Smooth muscle cell (in vitro differentiated cells): Measurements from ENCODE around the gene HS3ST1. TPM values are rescaled to one million over a fixed set of nuclear protein-coding genes. Genes with fewer than 3 reads are reported as not detected.
A peak's percentile ranks its signal among the peaks of the same experiment; 100 is the strongest.

Experiments
- DNase-seq: peaks from one replicate; lab custom pipeline; 2025; ENCODE audit not compliant: unreplicated experiment; lab: John Stamatoyannopoulos, UW
- H2AFZ ChIP-seq: fragments of 200-600 bp; sonication (generic); 2 replicates; pipeline ENCODE4 v1.6.0; 2016; ENCODE audit warnings: antibody characterized with exemption, low read depth, mild to moderate bottlenecking
- H3F3A ChIP-seq: fragments of 200-600 bp; sonication (generic); 2 replicates; pipeline ENCODE4 v1.6.0; 2017; ENCODE audit warnings: antibody characterized with exemption, low read depth
- H3K27ac ChIP-seq: fragments of 200-600 bp; sonication (generic); 2 replicates; pipeline ENCODE4 v1.5.1; 2016; ENCODE audit warnings: low read depth, mild to moderate bottlenecking
- H3K27me3 ChIP-seq: fragments of 200-600 bp; sonication (generic); 2 replicates; pipeline ENCODE4 v1.6.1; 2016; ENCODE audit warnings: low read depth, mild to moderate bottlenecking
- H3K36me3 ChIP-seq: fragments of 200-600 bp; sonication (generic); 2 replicates; pipeline ENCODE4 v1.5.1; 2016; ENCODE audit warnings: low read depth
- H3K4me1 ChIP-seq: fragments of 200-600 bp; sonication (generic); 2 replicates; pipeline ENCODE4 v1.5.1; 2016; ENCODE audit warnings: low read depth
- H3K4me2 ChIP-seq: fragments of 200-600 bp; sonication (generic); 2 replicates; pipeline ENCODE4 v1.6.0; 2016; ENCODE audit warnings: mild to moderate bottlenecking
- H3K4me3 ChIP-seq: fragments of 200-600 bp; sonication (generic); 2 replicates; pipeline ENCODE4 v1.5.1; 2016; ENCODE audit warnings: mild to moderate bottlenecking
- H3K79me2 ChIP-seq: fragments of 200-600 bp; sonication (generic); 2 replicates; pipeline ENCODE4 v1.6.0; 2016; ENCODE audit warnings: low read depth, mild to moderate bottlenecking
- H3K9ac ChIP-seq: fragments of 200-600 bp; sonication (generic); 2 replicates; pipeline ENCODE4 v1.6.0; 2016; ENCODE audit warnings: low read depth
- H3K9me3 ChIP-seq: fragments of 200-600 bp; sonication (generic); replicated peaks from 2 replicates; pipeline ENCODE4 v1.5.1; 2016; ENCODE audit warnings: low read depth
- H4K20me1 ChIP-seq: fragments of 200-600 bp; sonication (generic); 2 replicates; pipeline ENCODE4 v1.6.0; 2016; ENCODE audit warnings: low read depth
- WGBS: methylation state at CpG from one replicate; pipeline ENCODE4 v1.1.7; 2016; ENCODE audit warnings: low lambda C conversion rate; 5-methylcytosine and 5-hydroxymethylcytosine counted together
- polyA plus RNA-seq: library from polyadenylated mRNA; unstranded; fragments of >200 nt; fragmentation: Nextera tagmentation; extraction: Ambion mirVana; gene quantifications from 2 replicates; pipeline ENCODE4 v1.2.1, GENCODE V29; 2016
- total RNA-seq: library from RNA; depleted of rRNA; stranded (reverse); fragments of >200 nt; gene quantifications from 2 replicates; pipeline ENCODE4 v1.2.3, GENCODE V29; 2014
- TF ChIP-seq, protein P1 (sequence below): fragments of 200-600 bp; sonication (generic); IDR thresholded peaks from 2 replicates; pipeline ENCODE4 v1.5.1; 2017; ENCODE audit warnings: borderline replicate concordance, mild to moderate bottlenecking, antibody characterized with exemption; ENCODE audit not compliant: insufficient read depth, poor library complexity, severe bottlenecking

Gene HS3ST1
- total and polyA plus RNA-seq, 2 experiments from 2014 or later = 0.22 to 3.1 TPM

DNA sequence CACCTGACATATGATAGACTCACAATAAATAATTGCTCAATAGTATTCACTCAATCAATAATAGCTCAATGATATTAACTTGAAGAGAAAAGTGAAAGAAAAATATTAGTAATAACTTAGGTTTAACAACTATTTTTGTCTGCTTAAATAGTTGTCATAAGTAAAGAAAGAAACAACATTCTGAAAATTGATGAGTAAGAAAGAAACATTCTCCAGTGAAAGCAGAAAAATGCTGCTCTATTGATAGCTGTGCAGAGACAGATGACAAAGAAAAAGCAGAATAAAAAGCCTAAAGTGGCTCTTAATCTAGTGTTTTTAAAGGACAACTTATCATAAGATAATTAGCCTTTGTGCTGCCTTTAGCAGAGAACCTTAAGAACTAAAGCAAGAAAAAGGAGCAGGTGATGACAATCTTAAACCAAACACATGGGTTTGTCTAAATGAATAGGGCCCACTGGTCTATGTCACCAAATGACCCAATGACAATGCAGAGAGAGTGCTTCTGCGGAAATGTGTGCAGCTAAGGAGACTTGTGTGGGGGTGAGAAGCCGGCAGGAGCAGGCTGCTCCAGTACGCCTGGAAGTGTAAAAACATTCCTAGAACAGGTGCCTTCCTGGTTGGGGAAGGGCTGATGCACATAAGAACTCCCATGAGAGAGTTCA lies 13.2 kb downstream of the HS3ST1 start:
- H3K36me3 ChIP-seq = no peaks in the 10 kb centered on the region
- peaks cover 1% of the 10 kb centered on the region for H3F3A ChIP-seq
- 86% methylated on average over 3 of the region's 3 CpGs for WGBS
- H2AFZ ChIP-seq = no peak overlapping the region
- H3K79me2 ChIP-seq = no peaks in the 10 kb centered on the region
- no peaks in the 10 kb centered on the region for H3K9me3 ChIP-seq
- H3K4me1 ChIP-seq = peaks cover 5% of the 10 kb centered on the region
- H3K4me3 ChIP-seq = no peak overlapping the region
- no peak overlapping the region for H3K27ac ChIP-seq
- no peak overlapping the region for H3K4me2 ChIP-seq
- H3K9ac ChIP-seq = no peak overlapping the region
- no peak for DNase-seq
- H4K20me1 ChIP-seq = no peaks in the 10 kb centered on the region
- no peaks in the 10 kb centered on the region for H3K27me3 ChIP-seq
- TF ChIP-seq, protein P1, sequence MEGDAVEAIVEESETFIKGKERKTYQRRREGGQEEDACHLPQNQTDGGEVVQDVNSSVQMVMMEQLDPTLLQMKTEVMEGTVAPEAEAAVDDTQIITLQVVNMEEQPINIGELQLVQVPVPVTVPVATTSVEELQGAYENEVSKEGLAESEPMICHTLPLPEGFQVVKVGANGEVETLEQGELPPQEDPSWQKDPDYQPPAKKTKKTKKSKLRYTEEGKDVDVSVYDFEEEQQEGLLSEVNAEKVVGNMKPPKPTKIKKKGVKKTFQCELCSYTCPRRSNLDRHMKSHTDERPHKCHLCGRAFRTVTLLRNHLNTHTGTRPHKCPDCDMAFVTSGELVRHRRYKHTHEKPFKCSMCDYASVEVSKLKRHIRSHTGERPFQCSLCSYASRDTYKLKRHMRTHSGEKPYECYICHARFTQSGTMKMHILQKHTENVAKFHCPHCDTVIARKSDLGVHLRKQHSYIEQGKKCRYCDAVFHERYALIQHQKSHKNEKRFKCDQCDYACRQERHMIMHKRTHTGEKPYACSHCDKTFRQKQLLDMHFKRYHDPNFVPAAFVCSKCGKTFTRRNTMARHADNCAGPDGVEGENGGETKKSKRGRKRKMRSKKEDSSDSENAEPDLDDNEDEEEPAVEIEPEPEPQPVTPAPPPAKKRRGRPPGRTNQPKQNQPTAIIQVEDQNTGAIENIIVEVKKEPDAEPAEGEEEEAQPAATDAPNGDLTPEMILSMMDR = no peak

DNA sequence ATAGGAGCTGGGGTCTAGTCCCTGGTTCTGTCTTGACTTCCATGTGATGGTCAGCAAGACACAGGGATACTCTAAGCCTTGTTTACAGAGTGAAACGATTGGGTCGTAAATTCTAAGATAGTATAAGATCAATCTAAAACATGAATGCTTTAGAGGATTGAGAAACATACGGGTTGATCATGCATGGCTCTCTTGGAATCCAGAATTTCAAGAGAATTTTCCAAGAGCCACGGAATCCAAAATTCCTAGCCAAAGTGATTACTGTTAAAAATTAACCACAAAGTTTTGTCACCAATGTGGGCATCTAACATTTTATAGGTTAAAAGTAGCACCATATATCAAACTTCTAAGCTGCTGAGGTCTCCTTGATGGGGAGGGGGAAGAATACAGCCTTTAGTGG lies 16.5 kb downstream of the HS3ST1 start:
- H4K20me1 ChIP-seq = no peaks in the 10 kb centered on the region
- H2AFZ ChIP-seq = no peak overlapping the region
- WGBS = 71% methylated on average over 4 of the region's 4 CpGs
- H3F3A ChIP-seq = peaks cover 5% of the 10 kb centered on the region
- no peak overlapping the region for H3K4me3 ChIP-seq
- H3K79me2 ChIP-seq = no peaks in the 10 kb centered on the region
- H3K4me2 ChIP-seq = no peak overlapping the region
- H3K36me3 ChIP-seq = no peaks in the 10 kb centered on the region
- H3K27me3 ChIP-seq = no peaks in the 10 kb centered on the region
- peaks cover 5% of the 10 kb centered on the region for H3K4me1 ChIP-seq
- TF ChIP-seq, protein P1 = no peak
- no peak for DNase-seq
- H3K9me3 ChIP-seq = no peaks in the 10 kb centered on the region
- H3K27ac ChIP-seq = no peak overlapping the region
- H3K9ac ChIP-seq = no peak overlapping the region

DNA sequence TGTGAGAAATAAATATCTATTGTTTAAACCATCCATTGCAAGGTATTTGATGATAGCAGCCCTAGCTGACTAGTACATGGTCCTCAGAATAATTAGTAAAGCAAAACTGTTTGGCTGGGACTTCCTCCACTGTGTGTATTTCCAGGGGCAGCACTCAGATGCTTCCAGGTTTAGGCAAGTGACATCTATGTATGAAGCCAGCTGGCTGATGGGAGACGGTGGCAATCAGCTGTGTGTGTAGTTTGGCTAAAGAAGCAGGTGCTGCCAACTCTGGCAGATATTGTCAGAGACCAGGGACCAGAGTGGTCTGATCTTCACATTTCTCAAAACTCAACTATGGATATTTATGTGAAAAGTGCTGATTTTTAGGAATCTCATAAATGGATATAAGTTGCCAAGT lies 19.1 kb downstream of the HS3ST1 start:
- H3K4me3 ChIP-seq = no peak overlapping the region
- DNase-seq = no peak
- H3K4me1 ChIP-seq = no peaks in the 10 kb centered on the region
- H3K4me2 ChIP-seq = no peak overlapping the region
- whole genome bisulfite sequencing = 100% methylated on average over 1 of the region's 1 CpG
- TF ChIP-seq, protein P1 = no peak
- H3K9ac ChIP-seq = no peak overlapping the region
- H3F3A ChIP-seq = peaks cover 5% of the 10 kb centered on the region
- H3K9me3 ChIP-seq = no peaks in the 10 kb centered on the region
- H2AFZ ChIP-seq = no peak overlapping the region
- H3K36me3 ChIP-seq = no peaks in the 10 kb centered on the region
- H3K79me2 ChIP-seq = no peaks in the 10 kb centered on the region
- H3K27ac ChIP-seq = no peak overlapping the region
- no peaks in the 10 kb centered on the region for H3K27me3 ChIP-seq
- H4K20me1 ChIP-seq = no peaks in the 10 kb centered on the region

DNA sequence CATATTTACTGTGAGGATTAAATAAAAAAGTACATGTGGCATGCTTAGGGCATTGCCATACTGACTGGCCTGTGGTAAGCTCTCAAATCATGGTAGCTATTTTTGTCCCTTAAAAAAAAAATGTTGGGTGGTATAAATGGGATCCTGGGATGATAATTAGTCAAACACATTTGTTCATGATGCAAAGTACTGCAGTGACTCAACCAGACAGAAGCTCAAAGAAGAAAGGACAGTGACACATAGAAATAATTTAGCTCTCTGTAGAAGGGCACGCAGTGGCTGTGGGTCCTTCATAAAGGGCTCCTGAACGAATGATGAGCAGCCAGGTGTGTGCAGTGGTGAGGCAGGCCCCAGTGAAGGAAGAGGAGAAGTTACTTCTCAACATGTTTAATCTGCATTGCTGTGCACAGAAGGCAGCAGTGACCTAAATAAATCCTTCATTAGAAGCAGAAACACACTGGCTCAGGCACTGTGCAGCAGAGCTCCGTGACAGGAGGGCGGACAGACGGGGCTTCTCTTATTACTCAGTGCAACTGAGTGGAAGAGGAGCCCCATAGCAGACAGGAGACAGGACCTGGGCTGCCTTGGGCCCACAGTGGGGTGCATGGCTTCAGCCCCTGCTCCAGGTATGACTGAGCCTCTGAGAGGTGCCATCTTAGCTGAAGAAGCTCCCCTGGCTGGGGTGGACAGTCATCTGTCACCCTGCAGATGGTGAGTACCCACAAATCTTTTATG lies 20.3 kb downstream of the HS3ST1 start:
- Histone ChIP-seq H3K27me3 (no peaks in the 10 kb centered on the region), H3K27ac (peak overlapping the region; percentile 64), H3K4me1 (no peaks in the 10 kb centered on the region), H3K4me3 (no peak overlapping the region), H3K36me3 (no peaks in the 10 kb centered on the region), H3K4me2 (peak overlapping the region; percentile 34), H2AFZ (no peak overlapping the region), H3F3A (peaks cover 5% of the 10 kb centered on the region), H4K20me1 (no peaks in the 10 kb centered on the region), H3K9ac (no peak overlapping the region), H3K9me3 (no peaks in the 10 kb centered on the region), H3K79me2 (no peaks in the 10 kb centered on the region)
- TF ChIP-seq, protein P1 = no peak
- 39% methylated on average over 5 of the region's 5 CpGs for WGBS
- DNase-seq = no peak
